Measurements from ENCODE around the gene NKD1. TPM values are rescaled to one million over a fixed set of nuclear protein-coding genes. Genes with fewer than 3 reads are reported as not detected.

Gene NKD1
- total and polyA plus RNA-seq, 8 donors: 12.5 to 46.9 (median 37.9) TPM

- Histone ChIP-seq H3K27ac (no peak overlapping the region), H3K27me3 (peaks cover 0 to 5% of the 10 kb centered on the region in 2 donors), H3K4me1 (no peaks in the 10 kb centered on the region), H3K9me3 (no peaks in the 10 kb centered on the region), H3K36me3 (no peaks in the 10 kb centered on the region), H3K4me3 (no peak overlapping the region)
- ATAC-seq: no peak
- DNase-seq: no peak
- intact Hi-C loops (cut with DNase I): no loop called here
- no peak for TF ChIP-seq CTCF (IDR thresholded peaks at IDR 0.05)
Observed at GRCh38 chr16:50636753-50637374, 88.7 kb downstream of the NKD1 start.

- DNase-seq (no peak), ATAC-seq (no peak)
- Histone ChIP-seq H3K27me3 (peaks cover 0 to 5% of the 10 kb centered on the region in 2 donors), H3K27ac (no peak overlapping the region), H3K4me3 (no peak overlapping the region), H3K36me3 (no peaks in the 10 kb centered on the region), H3K9me3 (no peaks in the 10 kb centered on the region), H3K4me1 (no peaks in the 10 kb centered on the region)
- no peak for TF ChIP-seq CTCF (IDR thresholded peaks at IDR 0.05)
- intact Hi-C loops (cut with DNase I): no loop called here
Observed at GRCh38 chr16:50637716-50638602, 89.8 kb downstream of the NKD1 start.

GRCh38 chr16:50638816-50639670 lies 90.8 kb downstream of the NKD1 start:
- Histone ChIP-seq H3K4me1 (no peaks in the 10 kb centered on the region), H3K27ac (no peak overlapping the region), H3K4me3 (no peak overlapping the region), H3K36me3 (no peaks in the 10 kb centered on the region), H3K27me3 (peaks cover 0 to 5% of the 10 kb centered on the region in 2 donors), H3K9me3 (no peaks in the 10 kb centered on the region)
- no peak for TF ChIP-seq CTCF (IDR thresholded peaks at IDR 0.05)
- ATAC-seq: no peak
- DNase-seq: no peak
- intact Hi-C loops (cut with DNase I): no loop called here

- DNase-seq (no peak), ATAC-seq (no peak)
- Histone ChIP-seq H3K27me3 (peaks cover 0 to 5% of the 10 kb centered on the region in 2 donors), H3K9me3 (no peaks in the 10 kb centered on the region), H3K36me3 (no peaks in the 10 kb centered on the region), H3K4me3 (no peak overlapping the region), H3K27ac (no peak overlapping the region), H3K4me1 (no peaks in the 10 kb centered on the region)
- no peak for TF ChIP-seq CTCF (IDR thresholded peaks at IDR 0.05)
- intact Hi-C loops (cut with DNase I): no loop called here
Observed at GRCh38 chr16:50640391-50640790, 92.2 kb downstream of the NKD1 start.
